ENCODE measurements around the gene ZDHHC14.
A peak's percentile ranks its signal among the peaks of the same experiment; 100 is the strongest.
"Not testable (repeated sequence)": the region's sequence is repeated elsewhere in the genome, so short reads cannot be mapped to it uniquely, and the experiment has no call there.

Gene ZDHHC14

GRCh38 chr6:157445277-157446009, 64.5 kb downstream of the ZDHHC14 start:
- no peak for DNase-seq

GRCh38 chr6:157447735-157448134, 66.7 kb downstream of the ZDHHC14 start:
- no peak for DNase-seq

- DNase-seq: no peak
Observed at GRCh38 chr6:157449610-157450009, 68.6 kb downstream of the ZDHHC14 start.

GRCh38 chr6:157450931-157451742, 70.1 kb downstream of the ZDHHC14 start:
- peak; percentile 37 for DNase-seq

- DNase-seq: no peak
Observed at GRCh38 chr6:157452096-157452495, 71.1 kb downstream of the ZDHHC14 start.

GRCh38 chr6:157453131-157453530, 72.1 kb downstream of the ZDHHC14 start:
- no peak for DNase-seq

GRCh38 chr6:157453978-157454377, 73.0 kb downstream of the ZDHHC14 start:
- DNase-seq: no peak

GRCh38 chr6:157454762-157455714, 74.0 kb downstream of the ZDHHC14 start:
- no peak for DNase-seq

- DNase-seq: no peak
Observed at GRCh38 chr6:157455731-157456523, 74.9 kb downstream of the ZDHHC14 start.

- DNase-seq: no peak
Observed at GRCh38 chr6:157456524-157456829, 75.5 kb downstream of the ZDHHC14 start.

- no peak for DNase-seq
Observed at GRCh38 chr6:157457787-157458186, 76.8 kb downstream of the ZDHHC14 start.

- no peak for DNase-seq
Observed at GRCh38 chr6:157459327-157459726, 78.3 kb downstream of the ZDHHC14 start.

GRCh38 chr6:157460182-157460999, 79.4 kb downstream of the ZDHHC14 start:
- no peak for DNase-seq

- DNase-seq: peak; percentile 69
Observed at GRCh38 chr6:157461000-157461915, 80.3 kb downstream of the ZDHHC14 start.

- DNase-seq: no peak
Observed at GRCh38 chr6:157462956-157463742, 82.2 kb downstream of the ZDHHC14 start.

GRCh38 chr6:157463743-157464135, 82.7 kb downstream of the ZDHHC14 start:
- DNase-seq: not testable (repeated sequence)

- DNase-seq: no peak
Observed at GRCh38 chr6:157464653-157465535, 83.9 kb downstream of the ZDHHC14 start.

GRCh38 chr6:157466342-157466648, 85.3 kb downstream of the ZDHHC14 start:
- DNase-seq: no peak

- not testable (repeated sequence) for DNase-seq
Observed at GRCh38 chr6:157467339-157467738, 86.3 kb downstream of the ZDHHC14 start.

Data from NCI-H69 (cell line).